K562 (cell line): ENCODE data around the gene RCC2.

Experiments
- KDM1A ChIP-seq, 2 experiments: fragments of 450-650 bp; IDR thresholded peaks; 2 replicates each; pipeline ENCODE4 v1.6.1; 2016; ENCODE audit warnings: mild to moderate bottlenecking in 2 of 2
- MAFF ChIP-seq: IDR thresholded peaks from 2 replicates; pipeline ENCODE4 v1.6.1; 2012; ENCODE audit warnings: low read length, improper control_type of control experiment
- SIN3A ChIP-seq, 2 experiments: fragments of 150-350 bp in 1 of 2; IDR thresholded peaks; 2 replicates each; pipeline ENCODE4 v1.6.1; 2011 to 2016; ENCODE audit warnings: borderline replicate concordance in 2 of 2, low read depth in 2 of 2, low read length in 2 of 2, mild to moderate bottlenecking in 2 of 2, moderate library complexity in 2 of 2; ENCODE audit not compliant: control insufficient read depth in 1 of 2
- TEAD4 ChIP-seq, 2 experiments: sonication (generic) in 1 of 2; formaldehyde crosslinking in 1 of 2; IDR thresholded peaks; 2 replicates each; pipeline versions ENCODE4 v1.6.1 to v1.8.0; 2012 to 2022; ENCODE audit warnings: borderline replicate concordance in 1 of 2, inconsistent platforms in 1 of 2, low read length in 1 of 2, mild to moderate bottlenecking in 1 of 2, missing genetic modification reagents in 1 of 2

- TF ChIP-seq KDM1A (IDR thresholded peaks at IDR 0.05) (no peak), TEAD4 (IDR thresholded peaks at IDR 0.05; ENCODE audit: low read length) (0 out of 2 replicates have a peak, but pooled peaks have one; percentile 15), TEAD4 (CRISPR knock-in tag; IDR thresholded peaks at IDR 0.05; ENCODE audit: borderline replicate concordance) (no peak), SIN3A (IDR thresholded peaks at IDR 0.05; ENCODE audit: borderline replicate concordance in 2 of 2, control insufficient read depth in 1 of 2, low read depth in 2 of 2, low read length in 2 of 2) (no peak), MAFF (no peak)
Measured at GRCh38 chr1:17485281-17485680, 45.8 kb upstream of the RCC2 start.
